Right lobe of liver (tissue), 4 donors: ENCODE results near the gene RARS1.

Experiments used
- POLR2A ChIP-seq: fragments of 450-650 bp; IDR thresholded peaks from one replicate; pipeline ENCODE4 v1.6.1; 2017; ENCODE audit warnings: antibody characterized with exemption, mild to moderate bottlenecking
- TF ChIP-seq, protein P1 (sequence below), 4 donors: fragments of 200-600 bp in 3 of 4; fragments of 450-650 bp in 1 of 4; IDR thresholded peaks; one replicate each; pipeline versions ENCODE4 v1.5.1 to v1.8.0; 2016 to 2022; ENCODE audit warnings: antibody characterized with exemption in 4 of 4, mild to moderate bottlenecking in 2 of 4
- donor health status: DM: no; HTN: no; CAD: no.
- donor health status: DM: no; HTN: no; CAD: no.
- donor health status: DM: no; HTN: yes; CAD: no.

DNA sequence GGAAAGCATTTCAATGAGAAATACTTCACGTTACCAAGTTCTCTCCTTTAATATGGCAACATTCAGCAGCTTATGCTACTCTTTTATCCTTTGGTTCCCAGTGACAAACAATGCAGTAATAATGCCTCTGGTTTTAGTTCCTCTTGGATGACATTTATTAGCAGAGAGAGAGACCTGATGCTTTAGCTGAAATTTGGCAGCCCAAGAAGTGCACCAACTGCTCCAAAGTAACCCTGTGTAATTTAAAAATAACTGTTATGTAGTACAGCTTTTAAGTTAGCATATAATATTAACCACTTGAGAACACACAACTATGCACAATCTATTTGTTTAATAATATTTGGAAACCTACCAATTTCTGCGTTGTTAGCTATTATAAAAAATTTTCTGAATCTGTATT, 71.1 kb downstream of the RARS1 start:
- no peak for TF ChIP-seq POLR2A
- TF ChIP-seq, protein P1, sequence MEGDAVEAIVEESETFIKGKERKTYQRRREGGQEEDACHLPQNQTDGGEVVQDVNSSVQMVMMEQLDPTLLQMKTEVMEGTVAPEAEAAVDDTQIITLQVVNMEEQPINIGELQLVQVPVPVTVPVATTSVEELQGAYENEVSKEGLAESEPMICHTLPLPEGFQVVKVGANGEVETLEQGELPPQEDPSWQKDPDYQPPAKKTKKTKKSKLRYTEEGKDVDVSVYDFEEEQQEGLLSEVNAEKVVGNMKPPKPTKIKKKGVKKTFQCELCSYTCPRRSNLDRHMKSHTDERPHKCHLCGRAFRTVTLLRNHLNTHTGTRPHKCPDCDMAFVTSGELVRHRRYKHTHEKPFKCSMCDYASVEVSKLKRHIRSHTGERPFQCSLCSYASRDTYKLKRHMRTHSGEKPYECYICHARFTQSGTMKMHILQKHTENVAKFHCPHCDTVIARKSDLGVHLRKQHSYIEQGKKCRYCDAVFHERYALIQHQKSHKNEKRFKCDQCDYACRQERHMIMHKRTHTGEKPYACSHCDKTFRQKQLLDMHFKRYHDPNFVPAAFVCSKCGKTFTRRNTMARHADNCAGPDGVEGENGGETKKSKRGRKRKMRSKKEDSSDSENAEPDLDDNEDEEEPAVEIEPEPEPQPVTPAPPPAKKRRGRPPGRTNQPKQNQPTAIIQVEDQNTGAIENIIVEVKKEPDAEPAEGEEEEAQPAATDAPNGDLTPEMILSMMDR (IDR thresholded peaks at IDR 0.05), result no peak
